ENCODE results near the gene AARS2.

AARS2 gene

DNA sequence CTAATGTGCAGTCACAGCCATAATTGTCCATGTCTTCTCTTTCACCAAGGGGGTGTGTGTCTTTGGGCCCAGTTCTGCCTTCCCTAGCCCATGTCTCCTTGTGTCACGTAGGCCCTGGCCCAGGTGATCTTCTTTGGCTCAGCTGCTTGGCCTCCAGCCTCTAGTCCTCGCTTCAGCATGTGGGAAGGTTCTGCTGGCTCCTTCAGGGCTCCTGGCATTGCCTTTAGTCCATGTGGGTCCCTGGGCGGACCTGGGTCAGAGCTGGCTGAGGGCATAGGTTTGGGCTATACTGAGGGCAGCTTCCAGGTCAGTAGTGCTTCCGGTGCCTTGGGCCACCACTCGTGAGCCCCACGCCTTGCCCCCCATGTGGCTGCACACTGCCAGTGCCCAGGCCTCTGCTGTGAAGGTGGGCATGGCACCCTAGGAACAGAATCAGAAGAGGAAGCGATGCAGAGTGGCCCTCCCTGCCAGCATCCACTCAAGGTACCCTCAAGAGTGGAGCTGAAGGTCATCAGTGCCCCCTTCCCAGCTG, 12.8 kb downstream of the AARS2 start:
- DNase-seq (ENCODE audit: low read depth in 2 of 2): no peak

DNA sequence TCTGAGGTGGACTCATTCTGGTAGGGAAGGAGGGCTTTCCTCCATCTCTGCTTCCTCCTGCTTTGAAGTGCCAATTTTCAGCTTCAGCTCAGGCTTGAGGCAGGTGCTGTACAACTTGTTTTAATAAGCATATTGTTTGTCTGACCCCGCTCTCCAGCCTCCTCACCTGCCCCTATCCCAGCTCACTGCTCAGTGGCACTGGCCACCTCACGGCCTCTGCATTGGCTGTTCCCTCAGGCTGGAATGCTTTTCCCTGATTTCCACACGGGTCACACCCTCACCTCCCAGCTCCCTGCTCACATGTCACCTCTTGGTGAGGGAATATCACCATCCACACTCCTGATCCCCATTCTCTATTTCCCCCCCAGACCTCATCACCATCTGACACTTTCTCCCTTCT, 14.3 kb downstream of the AARS2 start:
- DNase-seq (ENCODE audit: low read depth in 2 of 2): no peak

DNA sequence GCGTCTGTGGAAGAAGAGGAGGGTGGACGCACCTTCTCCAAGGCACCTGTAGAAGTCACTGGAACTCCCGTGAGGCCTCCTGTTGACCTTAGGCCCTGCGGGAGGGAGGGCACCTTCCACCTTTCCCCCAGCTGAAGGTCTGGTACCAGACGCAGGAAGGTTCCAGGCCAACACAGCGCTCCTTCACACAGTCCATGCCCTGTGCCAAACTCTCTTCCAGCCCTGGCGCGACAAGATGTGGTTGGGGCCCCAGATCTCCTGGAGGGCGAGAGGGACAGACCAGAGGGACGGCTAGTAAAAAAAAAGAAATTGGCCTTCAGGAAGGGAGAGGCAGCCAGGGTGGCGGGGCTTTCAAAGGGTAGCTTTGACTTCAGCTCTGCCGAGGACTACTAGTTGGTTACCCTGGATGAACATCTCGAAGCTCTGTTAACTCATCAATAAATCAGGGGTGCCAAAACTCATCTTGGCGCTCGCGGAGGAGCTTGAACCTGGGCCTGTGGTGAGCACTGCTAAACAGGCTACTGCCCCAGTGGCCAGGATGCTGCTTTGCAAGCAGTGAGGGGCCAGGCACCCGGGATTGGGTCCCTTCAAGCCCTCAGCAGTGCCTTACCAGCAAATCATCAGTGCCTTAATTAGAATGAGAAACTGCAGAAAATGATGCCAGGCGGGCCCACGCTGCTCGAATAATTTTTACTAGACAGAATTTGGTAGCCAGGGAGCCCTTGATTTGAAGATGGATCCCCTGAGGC, 14.9 kb downstream of the AARS2 start:
- DNase-seq (ENCODE audit: low read depth in 2 of 2): no peak

DNA sequence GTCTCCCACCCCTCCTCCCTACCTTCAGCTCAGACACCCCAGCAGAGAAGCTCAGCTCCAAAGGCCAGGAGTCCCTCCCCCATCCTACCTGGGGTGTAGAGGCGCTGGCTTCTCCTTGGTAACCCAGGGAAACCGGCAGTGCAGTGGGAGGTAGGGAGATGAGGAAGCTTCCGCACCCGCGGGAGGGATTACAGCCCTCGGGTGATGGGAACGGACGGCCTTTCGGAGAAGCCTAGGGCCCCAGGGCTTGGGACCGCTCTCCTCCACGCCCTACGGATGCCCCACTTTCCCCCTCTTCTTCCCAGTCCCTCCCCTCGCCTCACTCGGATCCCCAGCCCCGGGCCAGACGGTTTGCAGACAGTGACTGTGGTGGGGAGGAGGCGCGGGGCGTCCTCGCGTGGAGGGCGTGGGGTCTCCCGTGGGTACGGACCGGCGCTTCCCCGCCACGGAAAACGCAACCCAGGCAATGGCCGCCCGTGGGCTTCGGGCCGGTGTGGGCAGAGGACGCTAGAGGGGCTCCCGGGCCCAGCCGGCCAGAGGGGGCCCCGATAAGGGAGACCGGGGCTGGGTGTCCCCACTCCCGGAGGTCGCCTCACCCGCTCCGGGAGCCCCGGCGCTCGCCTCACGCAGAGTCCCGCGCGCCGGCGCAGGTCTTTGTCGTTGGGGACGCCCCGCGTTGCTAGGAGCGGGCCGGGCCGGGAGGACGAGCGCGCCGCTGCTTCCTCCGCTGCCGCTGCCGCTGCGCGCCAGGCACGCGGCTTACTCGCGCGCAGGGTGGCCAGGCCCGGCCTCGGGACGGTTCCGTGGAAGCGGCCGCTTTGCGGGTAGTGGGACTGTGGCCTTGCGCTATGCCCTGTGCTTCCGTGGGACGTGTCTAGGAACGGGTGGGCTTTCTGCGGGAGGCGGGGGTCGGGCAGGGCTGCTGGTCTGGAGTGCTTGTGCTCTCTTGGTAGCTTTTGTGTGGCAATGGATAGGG, 15.8 kb downstream of the AARS2 start:
- DNase-seq (ENCODE audit: low read depth in 2 of 2): peak in 1 of 2 donors; percentile 29

DNA sequence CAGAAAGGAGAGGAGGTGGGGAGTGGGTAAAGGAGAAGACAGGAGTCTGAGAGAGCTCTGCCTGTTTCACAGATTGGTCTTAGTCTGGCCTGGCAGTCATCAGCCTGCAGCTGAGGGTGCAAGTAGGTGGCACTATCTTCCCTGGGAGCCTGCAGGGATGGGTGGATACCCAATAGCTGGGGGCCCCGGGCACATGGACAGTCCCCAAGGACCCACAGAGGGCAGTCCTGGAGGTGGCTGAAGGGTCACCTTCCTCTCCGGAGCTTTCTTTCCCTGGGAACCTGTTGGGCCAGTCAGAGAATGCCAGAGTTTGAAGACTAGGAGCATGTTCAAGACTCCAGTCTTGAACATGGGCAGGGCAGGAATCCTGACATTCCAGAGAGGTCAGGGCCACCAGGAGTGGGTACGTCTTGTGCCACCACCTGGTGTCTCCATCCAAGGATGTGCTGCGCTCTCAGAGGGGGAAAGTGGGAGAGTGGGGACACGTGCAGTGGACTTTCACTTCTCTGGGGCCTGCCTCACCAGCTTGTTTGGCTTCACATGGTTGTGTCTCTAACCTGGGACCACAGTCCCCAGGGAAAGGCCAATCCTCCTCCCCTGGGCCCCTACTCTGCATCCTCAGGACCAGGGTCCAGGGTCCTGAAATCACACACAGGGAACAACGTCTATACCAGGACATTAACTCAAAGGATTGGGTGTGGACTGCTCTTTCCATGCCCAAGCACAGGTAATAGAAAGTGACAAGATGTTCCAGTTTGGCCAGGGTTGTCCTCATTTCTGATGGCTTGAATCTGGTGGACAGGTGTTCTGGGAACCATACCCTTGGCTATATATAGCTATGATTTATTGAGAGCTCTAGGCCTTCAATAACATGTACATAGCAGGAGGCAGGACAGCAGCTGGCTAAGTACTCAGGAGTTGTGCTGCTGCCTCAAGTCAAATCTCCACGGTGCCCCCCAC, 18.0 kb downstream of the AARS2 start:
- no peak for DNase-seq (ENCODE audit: low read depth in 2 of 2)

DNA sequence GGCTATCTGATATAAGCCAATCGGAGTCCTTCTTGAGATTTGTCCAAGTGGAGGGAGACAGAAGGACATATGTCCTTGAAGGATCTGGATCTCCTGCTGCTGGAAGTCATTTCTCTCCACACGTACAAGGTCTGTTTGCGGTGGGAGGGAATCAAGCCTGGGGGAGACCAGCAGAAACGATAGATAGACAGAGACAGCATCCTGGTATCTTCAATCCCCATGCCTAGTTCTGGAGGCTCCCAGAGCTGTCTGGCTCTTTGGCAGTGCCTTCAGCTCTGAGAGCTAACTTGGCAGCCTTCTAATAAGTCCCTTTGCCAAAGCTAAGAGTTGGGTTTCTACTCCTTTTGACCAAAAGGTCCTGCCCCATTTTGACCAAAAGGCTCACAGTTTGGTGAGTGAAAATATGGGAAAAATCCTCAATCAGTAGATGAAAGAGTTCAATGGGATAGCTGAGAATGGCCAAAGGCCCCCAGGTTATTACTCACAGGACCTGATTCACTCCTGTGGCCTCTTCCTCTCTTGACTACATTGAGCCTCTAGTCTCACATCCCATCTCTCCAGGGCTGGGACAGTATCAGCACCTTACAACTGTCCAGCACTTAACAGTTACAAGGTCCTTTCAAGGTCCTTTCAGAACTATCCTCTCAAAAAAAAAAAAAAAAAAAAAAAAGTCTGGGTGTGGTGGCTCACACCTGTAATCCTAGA, 20.3 kb downstream of the AARS2 start:
- no peak for DNase-seq (ENCODE audit: low read depth in 2 of 2)

DNA sequence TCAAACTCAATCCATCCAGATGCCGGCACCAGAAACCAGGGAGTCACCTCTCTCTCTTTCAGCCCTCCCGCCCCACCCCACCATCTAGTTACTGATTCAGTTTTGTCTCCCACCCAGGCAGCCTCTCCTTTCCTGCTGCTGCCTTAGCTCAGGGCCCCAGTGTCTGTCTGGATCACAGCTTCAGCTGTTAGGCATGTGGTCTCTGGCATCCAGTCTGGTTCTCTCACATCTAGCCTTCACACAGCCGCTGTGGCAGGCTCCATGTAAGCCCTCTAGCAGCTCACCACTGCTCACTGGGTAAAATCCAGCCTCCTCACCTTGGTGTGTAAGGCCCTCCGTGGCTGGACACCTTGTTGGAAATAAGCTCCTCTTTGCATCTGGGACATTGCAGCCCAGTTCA, 21.3 kb downstream of the AARS2 start:
- no peak for DNase-seq (ENCODE audit: low read depth in 2 of 2)

DNA sequence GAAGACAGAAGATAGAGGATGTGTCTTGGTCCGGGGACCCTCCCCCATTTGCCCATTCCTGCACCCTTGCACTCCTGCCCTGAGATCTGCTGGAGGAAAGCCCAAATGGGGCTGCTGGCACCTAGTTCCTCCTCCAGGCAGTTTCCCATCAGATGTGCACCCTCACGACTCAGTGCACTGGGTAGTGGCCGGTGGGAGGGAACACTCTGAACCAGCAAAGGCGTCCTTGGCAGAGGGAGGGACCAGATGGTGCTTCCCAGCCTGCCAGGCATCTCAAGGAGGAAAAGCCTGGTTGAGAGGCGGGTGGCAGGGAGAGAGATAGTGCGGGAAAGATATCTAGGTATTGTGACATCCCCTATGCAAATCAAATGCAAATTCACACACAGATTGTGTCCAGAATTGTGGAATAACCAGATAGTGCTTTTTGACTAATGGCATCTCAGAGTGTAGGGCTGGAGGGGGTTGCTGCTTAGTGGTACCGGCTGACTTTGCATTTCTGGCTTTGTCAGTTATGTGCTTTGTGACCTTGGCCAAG, 23.4 kb downstream of the AARS2 start:
- DNase-seq (ENCODE audit: low read depth in 2 of 2): no peak

DNA sequence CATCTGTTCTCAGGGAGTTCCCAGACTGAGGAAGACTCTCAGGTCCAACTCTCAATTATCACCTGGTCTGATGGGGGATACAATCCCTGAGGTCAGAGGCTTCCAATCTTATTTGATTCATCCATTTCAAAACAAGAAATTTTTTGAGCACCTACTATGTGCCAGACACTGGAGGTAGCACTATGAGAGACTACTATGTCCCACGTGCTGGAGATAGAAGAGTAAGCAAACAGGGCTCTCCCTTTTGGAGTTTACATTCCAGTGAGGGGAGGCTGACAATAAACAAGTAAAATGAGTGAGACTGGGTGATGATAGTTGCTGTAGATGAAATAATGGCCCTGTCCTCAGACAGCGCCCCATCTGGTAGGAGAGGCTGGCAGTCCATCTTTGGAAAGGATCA, 26.4 kb downstream of the AARS2 start:
- no peak for DNase-seq (ENCODE audit: low read depth in 2 of 2)

DNA sequence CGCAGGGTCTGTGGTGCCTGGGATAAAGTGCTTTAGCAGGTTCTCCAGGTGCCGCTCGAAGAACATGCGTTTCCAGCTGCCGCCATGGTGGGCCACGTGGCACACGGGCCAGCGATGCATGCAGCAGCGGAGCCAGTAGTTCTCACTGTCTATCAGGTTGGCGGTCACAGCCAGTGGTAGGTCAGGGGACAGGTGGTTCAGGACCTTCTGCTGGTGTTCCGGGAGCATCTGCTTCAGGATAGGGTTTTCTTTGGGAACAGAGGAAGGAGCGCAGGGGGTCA, 26.9 kb downstream of the AARS2 start:
- no peak for DNase-seq (ENCODE audit: low read depth in 2 of 2)

DNA sequence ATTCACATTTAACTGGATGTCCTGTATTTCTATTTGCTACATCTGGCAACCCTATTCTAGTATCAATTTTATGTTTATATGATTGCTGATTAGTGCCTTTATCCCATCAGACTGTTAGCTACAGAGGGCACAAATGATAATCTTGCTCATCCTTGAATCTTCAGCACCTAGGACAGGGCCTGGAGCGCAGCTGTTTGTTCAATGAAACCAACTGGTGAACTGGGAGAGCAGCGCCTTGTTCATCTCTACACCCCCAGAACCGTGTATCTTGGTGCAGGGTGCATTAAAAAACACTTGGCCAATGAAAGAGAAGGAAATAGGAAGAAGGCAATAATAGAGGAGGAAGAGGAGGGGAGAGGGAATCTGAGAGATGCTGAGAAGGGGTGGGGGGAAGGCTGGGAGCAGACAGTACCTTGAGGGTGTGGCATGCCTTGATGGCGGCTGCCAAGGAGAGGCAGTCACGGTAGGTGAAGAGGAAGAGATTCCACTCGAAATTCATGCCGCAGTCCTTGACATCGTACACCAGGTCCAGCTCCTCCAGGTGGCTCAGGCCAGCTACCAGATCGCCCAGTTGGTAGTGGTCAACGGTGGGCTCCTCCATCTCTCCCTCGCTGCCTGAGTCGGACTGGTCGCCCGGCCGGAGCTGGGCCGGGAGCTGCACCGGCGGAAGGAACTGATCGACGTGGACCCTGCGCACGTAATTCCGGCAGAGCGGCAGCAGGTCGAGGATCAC, 27.4 kb downstream of the AARS2 start:
- no peak for DNase-seq (ENCODE audit: low read depth in 2 of 2)

DNA sequence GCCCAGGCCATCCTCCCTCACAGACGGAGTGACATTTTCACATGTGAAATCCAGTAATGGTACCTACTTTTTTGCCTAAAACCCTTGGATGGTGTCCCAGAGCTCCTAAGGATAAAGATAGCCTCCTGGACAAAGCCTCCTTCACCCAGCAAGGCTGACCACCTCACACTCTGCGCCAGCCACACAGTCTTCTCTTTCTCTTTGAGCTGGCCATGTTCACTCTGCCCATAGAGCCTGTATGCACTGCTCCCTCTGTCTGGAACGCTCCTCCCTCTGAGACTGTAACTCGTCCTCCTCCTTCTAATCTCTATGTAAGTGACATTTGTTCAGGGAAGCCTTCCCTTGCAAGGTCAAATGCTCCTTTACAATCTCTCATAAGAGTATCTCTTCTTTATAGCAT, 28.3 kb downstream of the AARS2 start:
- DNase-seq (ENCODE audit: low read depth in 2 of 2): no peak

DNA sequence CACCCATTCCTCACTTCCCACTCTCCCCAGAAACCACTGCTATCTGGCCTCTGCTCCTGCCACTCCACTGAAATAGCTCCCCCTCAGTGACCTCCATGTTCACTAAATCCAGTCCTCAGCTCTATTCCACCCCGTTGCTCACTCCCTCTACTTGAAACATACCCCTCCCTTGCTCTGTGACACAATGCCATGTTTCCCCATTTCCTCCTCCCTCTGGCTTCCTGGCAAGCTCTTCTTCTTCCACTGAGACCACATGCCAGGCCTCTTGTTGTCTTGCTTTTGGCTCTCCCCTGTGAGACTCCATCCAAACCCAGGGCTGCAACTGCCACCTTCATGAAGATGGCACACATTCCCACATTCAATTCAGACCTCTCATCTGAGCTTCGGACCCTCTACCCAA, 29.0 kb downstream of the AARS2 start:
- no peak for DNase-seq (ENCODE audit: low read depth in 2 of 2)

DNA sequence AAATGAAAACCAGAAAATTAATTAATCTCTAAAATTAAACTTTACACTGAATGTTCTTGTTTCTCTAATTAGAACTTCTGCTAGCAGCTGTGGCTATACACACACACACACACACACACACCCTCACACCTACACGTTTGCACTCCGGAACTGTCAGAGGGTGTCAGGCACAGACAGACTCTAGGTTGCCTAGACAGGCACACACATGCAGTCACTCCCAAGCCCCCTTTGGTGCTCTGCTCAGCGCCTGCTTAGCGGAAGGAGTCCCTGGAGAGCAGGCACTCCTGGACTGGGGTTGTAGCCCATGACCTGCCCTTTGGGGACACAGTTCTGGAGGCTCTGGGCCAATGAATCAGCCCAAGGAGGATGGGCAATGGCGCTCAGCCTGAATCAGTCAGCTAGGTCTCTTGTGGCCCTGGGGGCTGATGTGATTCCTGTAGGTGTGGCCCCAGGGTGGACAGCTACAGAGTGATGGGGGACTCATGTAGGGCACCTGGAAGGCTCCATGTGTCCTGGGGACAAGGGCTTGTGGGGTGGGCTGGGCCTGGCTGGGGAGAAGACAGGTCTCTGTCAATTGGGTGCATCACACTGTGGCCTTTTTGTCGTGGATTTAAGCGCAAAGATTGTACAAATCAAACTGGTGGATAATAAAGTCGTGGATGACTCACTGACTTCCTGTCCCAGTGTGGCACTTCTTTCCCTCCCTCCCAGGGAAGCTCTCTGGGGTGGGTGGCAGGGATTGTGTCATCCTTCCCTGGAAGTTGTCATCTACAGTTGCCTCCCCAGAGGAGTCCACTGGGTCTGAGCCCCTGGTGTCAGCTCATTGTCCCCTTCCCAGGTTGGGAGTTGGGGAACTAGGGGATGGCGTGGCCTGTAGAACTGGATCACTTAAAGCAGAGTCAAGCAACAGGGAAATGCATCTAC, 34.1 kb downstream of the AARS2 start:
- no peak for DNase-seq (ENCODE audit: low read depth in 2 of 2)

DNA sequence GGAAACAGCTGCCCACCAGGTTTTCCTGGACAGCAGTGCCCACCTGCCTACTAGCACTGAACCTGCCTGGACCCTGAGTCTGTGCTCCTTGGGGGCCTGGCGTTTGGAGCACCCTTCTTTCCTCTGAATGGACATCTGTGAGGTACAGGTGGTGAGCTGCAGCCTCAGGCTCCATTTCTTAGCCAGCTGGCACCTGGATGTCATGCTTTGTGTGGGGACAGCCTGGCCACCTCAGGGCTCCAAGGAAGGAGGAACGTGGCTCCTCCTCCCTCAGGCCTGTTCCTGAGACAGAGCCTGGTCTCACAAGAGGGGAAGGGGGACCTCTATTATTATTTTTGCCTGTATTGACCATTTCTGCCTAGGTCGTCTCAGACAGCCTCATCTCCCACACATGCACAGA, 34.8 kb downstream of the AARS2 start:
- DNase-seq (ENCODE audit: low read depth in 2 of 2): no peak

DNA sequence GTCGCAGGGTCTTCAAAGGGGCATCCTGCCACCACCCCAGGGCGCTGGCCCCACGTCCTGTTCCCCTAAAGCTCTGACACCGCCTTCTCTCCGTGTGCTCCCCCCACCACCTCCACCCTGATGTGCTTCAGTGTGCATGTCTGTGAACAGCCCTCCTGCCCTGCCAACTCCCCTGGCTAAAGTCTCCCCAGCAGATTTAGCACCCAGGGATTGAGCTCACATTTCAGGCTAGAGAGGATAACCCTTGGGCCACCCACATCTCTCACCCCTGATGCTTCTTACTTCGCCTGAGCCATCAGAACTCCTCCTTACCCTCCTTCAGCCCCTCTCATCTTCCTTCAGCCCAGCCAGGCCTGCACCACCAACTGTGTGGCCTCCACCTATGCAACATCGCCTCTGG, 35.4 kb downstream of the AARS2 start:
- DNase-seq (ENCODE audit: low read depth in 2 of 2): no peak

DNA sequence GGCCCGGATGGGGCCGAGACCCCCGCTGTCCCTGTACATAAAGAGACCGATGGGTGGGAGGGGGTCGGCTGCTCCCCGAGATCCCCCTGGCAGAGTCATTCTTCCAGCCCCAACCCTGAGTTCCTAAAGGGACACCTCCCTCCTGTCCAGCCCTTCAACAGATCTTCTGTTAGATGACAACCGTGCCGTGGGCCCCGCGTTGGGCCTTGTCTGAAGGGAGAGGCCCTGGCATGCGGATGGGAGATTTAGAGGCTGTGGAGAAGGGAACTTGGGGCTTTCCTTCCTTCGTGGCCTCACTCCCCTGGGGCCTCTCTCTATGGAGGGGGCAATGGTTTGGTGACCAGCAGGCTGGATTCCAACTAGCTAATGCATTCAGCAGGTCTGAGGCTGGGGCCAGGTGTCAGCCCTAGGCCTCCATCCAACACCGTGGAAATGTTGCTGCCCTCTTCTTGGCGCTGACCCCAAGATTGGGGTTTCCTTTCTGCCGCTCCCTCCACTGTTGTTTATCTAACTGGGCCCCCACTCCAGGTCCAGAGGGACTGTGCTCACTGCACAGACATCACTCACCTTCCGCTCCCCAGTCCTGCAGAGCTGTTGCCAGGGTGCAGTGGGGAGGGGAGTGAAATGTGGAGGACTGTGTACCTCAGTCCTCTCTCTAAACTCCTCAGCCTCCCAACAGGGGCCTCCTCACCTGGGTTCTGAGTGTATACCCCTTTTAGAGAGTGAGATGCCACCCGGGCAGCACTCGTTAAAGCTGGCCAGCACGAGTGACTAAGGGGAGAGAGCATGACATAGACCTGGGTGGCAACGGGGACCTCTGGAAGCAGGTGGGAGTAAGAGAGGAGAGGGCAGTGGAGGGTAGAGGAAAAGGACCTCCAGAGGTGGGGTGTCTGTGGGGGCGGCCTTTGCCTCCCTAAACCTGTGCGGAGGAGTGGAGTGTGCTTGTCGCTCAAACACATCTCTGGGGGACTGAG, 36.2 kb downstream of the AARS2 start:
- no peak for DNase-seq (ENCODE audit: low read depth in 2 of 2)
